Measurements from ENCODE around the gene ABHD4. TPM values are rescaled to one million over a fixed set of nuclear protein-coding genes. Genes with fewer than 3 reads are reported as not detected.

ABHD4 gene
- polyA plus RNA-seq, 2 of the 4 experiments (the other 2 are of a cell fraction), result 58.3 to 70.7 TPM

DNA sequence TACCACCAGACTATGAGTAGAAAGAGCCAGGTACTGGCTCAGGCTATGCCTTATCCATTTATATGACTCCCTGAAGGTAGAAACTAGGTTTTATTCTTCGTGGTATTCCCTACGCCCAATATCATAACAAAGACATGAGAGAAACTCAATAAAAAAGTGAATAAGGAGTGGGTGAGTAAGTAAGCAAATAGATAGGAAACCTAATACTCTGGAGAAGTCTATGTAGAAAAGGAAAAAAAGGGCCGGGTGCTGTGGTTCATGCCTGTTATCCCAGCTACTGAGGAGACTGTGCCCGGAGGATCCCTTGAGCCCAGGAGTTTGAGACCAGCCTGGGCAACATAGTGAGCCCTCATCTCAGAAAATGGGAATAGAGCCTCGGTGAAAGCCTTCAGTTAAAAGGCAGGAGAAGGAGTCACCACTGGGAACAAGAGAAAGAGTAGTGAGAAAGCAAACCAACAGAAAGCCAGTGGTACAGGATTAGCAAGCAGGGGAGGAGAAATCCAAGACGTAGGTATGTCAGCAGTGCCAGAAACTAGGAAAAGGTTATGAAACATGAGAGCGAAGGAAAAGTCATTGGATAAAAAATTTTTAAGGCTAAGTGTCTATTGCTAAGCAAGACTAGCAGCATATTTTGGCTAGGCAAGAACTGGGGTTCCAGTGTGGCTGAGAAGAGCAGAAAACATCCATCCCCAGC, 52.1 kb downstream of the ABHD4 start:
- H3K4me1 ChIP-seq, result peaks cover 45% of the 10 kb centered on the region
- DNase-seq (ENCODE audit: low read depth in 1 of 2, low spot score in 1 of 2) (no peak), FAIRE-seq (no peak), ATAC-seq (peak in 1 of 2 experiments; percentile 31; a peak in 2 of 6 replicates)
- TF ChIP-seq HEYL (CRISPR knock-in tag; IDR thresholded peaks at IDR 0.05) (no peak), RCOR1 (IDR thresholded peaks at IDR 0.05; ENCODE audit: low read depth, low read length) (no peak), SMC3 (IDR thresholded peaks at IDR 0.05) (no peak), RFX5 (IDR thresholded peaks at IDR 0.05) (no peak), ZSCAN20 (CRISPR knock-in tag; IDR thresholded peaks at IDR 0.05) (no peak), CEBPB (IDR thresholded peaks at IDR 0.05) (no peak), KDM1A (IDR thresholded peaks at IDR 0.05; ENCODE audit: low read depth) (no peak), FOXS1 (CRISPR knock-in tag; IDR thresholded peaks at IDR 0.05) (no peak), MYC (IDR thresholded peaks at IDR 0.05; ENCODE audit: borderline replicate concordance, low read length) (no peak), NPAS2 (CRISPR knock-in tag; IDR thresholded peaks at IDR 0.05; ENCODE audit: borderline replicate concordance) (no peak), HOXB13 (CRISPR knock-in tag; IDR thresholded peaks at IDR 0.05; ENCODE audit: low read depth) (no peak), NR3C1 (IDR thresholded peaks at IDR 0.05) (no peak), POLR2A (IDR thresholded peaks at IDR 0.05; ENCODE audit: low read length) (no peak), EHF (CRISPR knock-in tag; IDR thresholded peaks at IDR 0.05) (no peak), CBX8 (IDR thresholded peaks at IDR 0.05) (no peak), MAZ (IDR thresholded peaks at IDR 0.05; ENCODE audit: borderline replicate concordance, low read depth, low read length) (no peak)
- TF ChIP-seq, protein P1, sequence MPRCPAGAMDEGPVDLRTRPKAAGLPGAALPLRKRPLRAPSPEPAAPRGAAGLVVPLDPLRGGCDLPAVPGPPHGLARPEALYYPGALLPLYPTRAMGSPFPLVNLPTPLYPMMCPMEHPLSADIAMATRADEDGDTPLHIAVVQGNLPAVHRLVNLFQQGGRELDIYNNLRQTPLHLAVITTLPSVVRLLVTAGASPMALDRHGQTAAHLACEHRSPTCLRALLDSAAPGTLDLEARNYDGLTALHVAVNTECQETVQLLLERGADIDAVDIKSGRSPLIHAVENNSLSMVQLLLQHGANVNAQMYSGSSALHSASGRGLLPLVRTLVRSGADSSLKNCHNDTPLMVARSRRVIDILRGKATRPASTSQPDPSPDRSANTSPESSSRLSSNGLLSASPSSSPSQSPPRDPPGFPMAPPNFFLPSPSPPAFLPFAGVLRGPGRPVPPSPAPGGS (IDR thresholded peaks at IDR 0.05), result no peak
- TF ChIP-seq, protein P2, sequence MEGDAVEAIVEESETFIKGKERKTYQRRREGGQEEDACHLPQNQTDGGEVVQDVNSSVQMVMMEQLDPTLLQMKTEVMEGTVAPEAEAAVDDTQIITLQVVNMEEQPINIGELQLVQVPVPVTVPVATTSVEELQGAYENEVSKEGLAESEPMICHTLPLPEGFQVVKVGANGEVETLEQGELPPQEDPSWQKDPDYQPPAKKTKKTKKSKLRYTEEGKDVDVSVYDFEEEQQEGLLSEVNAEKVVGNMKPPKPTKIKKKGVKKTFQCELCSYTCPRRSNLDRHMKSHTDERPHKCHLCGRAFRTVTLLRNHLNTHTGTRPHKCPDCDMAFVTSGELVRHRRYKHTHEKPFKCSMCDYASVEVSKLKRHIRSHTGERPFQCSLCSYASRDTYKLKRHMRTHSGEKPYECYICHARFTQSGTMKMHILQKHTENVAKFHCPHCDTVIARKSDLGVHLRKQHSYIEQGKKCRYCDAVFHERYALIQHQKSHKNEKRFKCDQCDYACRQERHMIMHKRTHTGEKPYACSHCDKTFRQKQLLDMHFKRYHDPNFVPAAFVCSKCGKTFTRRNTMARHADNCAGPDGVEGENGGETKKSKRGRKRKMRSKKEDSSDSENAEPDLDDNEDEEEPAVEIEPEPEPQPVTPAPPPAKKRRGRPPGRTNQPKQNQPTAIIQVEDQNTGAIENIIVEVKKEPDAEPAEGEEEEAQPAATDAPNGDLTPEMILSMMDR (IDR thresholded peaks at IDR 0.05), result no peak
- no peaks in the 10 kb centered on the region for H3K9me3 ChIP-seq
- WGBS (ENCODE audit: missing lambda C conversion rate), result 44% methylated on average over 7 of the region's 7 CpGs
- POLR2A ChIA-PET, result interaction anchor here (0.6 to 1.7 kb wide), 12 partner anchors 37 to 357 kb away, joined by 3 to 16 read pairs (median 5); partner anchors contain the start of genes ABHD4, DAD1 and OXA1L
- H3K4me2 ChIP-seq, result peak overlapping the region; percentile 24
- CTCF ChIA-PET, result interaction anchor here (0.8 to 15.5 kb wide), 8 partner anchors 8 to 213 kb away, joined by 3 to 376 read pairs (median 10); partner anchors contain the start of gene ABHD4
- H3K4me3 ChIP-seq, result no peak overlapping the region
- peak overlapping the region; percentile 14 to 56; a peak in 5 of 6 replicates for H3K27ac ChIP-seq

DNA sequence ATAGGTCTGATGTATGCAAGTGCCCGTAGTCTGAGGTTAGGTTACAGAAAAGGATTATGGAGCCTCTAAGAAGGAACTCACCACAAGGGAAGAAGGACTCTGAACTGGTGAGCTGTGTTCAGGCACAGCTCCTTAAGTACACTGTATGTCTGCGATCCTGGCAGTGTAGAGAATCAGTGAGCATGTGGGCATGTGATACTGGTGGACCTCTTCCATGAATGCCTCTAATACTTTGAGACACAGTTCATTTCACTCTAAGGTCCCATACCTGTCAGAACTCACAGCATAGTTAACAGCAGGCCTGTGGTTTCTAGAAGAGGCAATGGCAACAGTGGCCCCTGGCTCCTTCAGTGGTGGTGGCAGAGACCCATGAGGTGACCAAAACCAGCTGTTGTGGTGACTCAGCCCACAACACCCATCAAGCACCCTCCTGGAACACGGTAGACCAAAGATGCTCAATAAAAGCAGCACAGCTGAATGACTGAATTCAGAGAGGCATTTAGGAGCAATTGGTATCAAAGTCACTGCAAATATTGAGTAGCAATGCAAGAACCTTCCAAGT, 52.9 kb downstream of the ABHD4 start:
- TF ChIP-seq EHMT2 (IDR thresholded peaks at IDR 0.05; ENCODE audit: low read depth) (no peak), SREBF2 (IDR thresholded peaks at IDR 0.05) (no peak), CHD2 (IDR thresholded peaks at IDR 0.05; ENCODE audit: low read length, partially characterized antibody) (no peak), HDAC2 (IDR thresholded peaks at IDR 0.05) (no peak), FOSB (CRISPR knock-in tag; IDR thresholded peaks at IDR 0.05) (0 out of 2 replicates have a peak, but pooled peaks have one; percentile 53), TFCP2L1 (CRISPR knock-in tag; IDR thresholded peaks at IDR 0.05) (peak; percentile 69; the same call in 1 of the 2 replicates), FOSL2 (IDR thresholded peaks at IDR 0.05) (no peak), FOSL2 (CRISPR knock-in tag; IDR thresholded peaks at IDR 0.05) (peak; percentile 43; the same call in 1 of the 2 replicates), CBX8 (IDR thresholded peaks at IDR 0.05) (no peak), ZC3H11A (IDR thresholded peaks at IDR 0.05) (no peak), RCOR1 (IDR thresholded peaks at IDR 0.05; ENCODE audit: low read depth, low read length) (no peak), POLR2A (IDR thresholded peaks at IDR 0.05; ENCODE audit: low read length) (peak; percentile 77), HEYL (CRISPR knock-in tag; IDR thresholded peaks at IDR 0.05) (no peak), JUN (IDR thresholded peaks at IDR 0.05) (peak; percentile 35 to 60; a peak in 3 of 5 replicates), ESRRA (IDR thresholded peaks at IDR 0.05; ENCODE audit: borderline replicate concordance, low read length) (no peak), HOXB5 (CRISPR knock-in tag; IDR thresholded peaks at IDR 0.05) (no peak)
- TF ChIP-seq, protein P1 (IDR thresholded peaks at IDR 0.05), result peak; percentile 50; the same call in 1 of the 3 replicates
- TF ChIP-seq, protein P3, sequence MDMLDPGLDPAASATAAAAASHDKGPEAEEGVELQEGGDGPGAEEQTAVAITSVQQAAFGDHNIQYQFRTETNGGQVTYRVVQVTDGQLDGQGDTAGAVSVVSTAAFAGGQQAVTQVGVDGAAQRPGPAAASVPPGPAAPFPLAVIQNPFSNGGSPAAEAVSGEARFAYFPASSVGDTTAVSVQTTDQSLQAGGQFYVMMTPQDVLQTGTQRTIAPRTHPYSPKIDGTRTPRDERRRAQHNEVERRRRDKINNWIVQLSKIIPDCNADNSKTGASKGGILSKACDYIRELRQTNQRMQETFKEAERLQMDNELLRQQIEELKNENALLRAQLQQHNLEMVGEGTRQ (IDR thresholded peaks at IDR 0.05), result no peak
- TF ChIP-seq, protein P4, sequence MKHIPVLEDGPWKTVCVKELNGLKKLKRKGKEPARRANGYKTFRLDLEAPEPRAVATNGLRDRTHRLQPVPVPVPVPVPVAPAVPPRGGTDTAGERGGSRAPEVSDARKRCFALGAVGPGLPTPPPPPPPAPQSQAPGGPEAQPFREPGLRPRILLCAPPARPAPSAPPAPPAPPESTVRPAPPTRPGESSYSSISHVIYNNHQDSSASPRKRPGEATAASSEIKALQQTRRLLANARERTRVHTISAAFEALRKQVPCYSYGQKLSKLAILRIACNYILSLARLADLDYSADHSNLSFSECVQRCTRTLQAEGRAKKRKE (CRISPR knock-in tag; IDR thresholded peaks at IDR 0.05; ENCODE audit: low read depth), result no peak
- ChIA-PET CTCF (interaction anchor here (0.6 to 15.5 kb wide), 17 partner anchors 7 to 737 kb away, joined by 3 to 376 read pairs (median 7); partner anchors contain the start of genes ABHD4, DAD1 and OR6J1), POLR2A (interaction anchor here (0.6 to 1.7 kb wide), 12 partner anchors 38 to 356 kb away, joined by 3 to 16 read pairs (median 5); partner anchors contain the start of genes ABHD4, DAD1 and OXA1L)
- H3K4me2 ChIP-seq, result no peak overlapping the region
- DNase-seq (ENCODE audit: low read depth in 1 of 2, low spot score in 1 of 2) (peak in 1 of 2 experiments; percentile 60), FAIRE-seq (no peak), ATAC-seq (peak; percentile 64 to 66)
- 42% methylated on average over 3 of the region's 3 CpGs for WGBS (ENCODE audit: missing lambda C conversion rate)
- H3K27ac ChIP-seq, result peak overlapping the region; percentile 14 to 56; a peak in 3 of 6 replicates
- H3K9me3 ChIP-seq, result no peaks in the 10 kb centered on the region
- no peak overlapping the region for H3K4me3 ChIP-seq
- H3K4me1 ChIP-seq, result peaks cover 41% of the 10 kb centered on the region

Data from A549 (cell line).